GM10248 (cell line): ENCODE results near the gene ARPP21.

Experiments
- CTCF ChIA-PET: fragments of 300-600 bp; sonication (Branson Sonifier 250); formaldehyde crosslinking; extraction: SDS; loops from one replicate; lab custom pipeline; 2021; ENCODE audit warnings: antibody characterized with exemption; lab: Yijun Ruan, JAX
- POLR2A ChIA-PET: fragments of 350-650 bp; sonication (Branson Sonifier 250); formaldehyde crosslinking; extraction: SDS; loops from one replicate; lab custom pipeline; 2020; ENCODE audit warnings: antibody characterized with exemption; lab: Yijun Ruan, JAX
- DNase-seq: peaks from one replicate; pipeline ENCODE4 v3.0.0; 2012; ENCODE audit errors: extremely low spot score
- TF ChIP-seq, protein P1 (sequence below): IDR thresholded peaks from 2 replicates; pipeline ENCODE4 v1.5.1; 2012; ENCODE audit warnings: mild to moderate bottlenecking, low read depth; ENCODE audit errors: extremely low read depth, missing control alignments, control extremely low read depth

The ARPP21 gene

GRCh38 chr3:35744419-35744818 lies 105.1 kb downstream of the ARPP21 start:
- CTCF ChIA-PET = no interaction called here

DNA sequence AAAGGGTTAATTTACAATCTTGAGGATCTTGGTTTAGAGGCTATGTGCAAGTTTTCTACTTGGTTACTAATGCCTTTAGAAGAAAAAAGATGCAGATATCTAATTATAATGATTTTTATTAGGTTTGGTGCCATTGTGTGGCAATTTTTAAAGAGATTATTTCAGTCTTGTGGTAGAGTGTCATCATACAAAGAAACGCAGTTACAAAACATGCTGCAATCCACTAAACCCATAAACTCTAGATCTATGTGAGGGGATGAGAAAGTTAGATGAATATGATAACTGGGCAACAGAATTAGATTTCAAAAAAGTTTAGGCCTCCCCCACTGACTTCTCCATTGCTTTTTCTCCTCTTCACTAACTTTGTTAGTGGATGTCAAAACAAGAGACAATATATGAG lies 106.0 kb downstream of the ARPP21 start:
- POLR2A ChIA-PET = no interaction called here
- CTCF ChIA-PET = no interaction called here
- TF ChIP-seq, protein P1, sequence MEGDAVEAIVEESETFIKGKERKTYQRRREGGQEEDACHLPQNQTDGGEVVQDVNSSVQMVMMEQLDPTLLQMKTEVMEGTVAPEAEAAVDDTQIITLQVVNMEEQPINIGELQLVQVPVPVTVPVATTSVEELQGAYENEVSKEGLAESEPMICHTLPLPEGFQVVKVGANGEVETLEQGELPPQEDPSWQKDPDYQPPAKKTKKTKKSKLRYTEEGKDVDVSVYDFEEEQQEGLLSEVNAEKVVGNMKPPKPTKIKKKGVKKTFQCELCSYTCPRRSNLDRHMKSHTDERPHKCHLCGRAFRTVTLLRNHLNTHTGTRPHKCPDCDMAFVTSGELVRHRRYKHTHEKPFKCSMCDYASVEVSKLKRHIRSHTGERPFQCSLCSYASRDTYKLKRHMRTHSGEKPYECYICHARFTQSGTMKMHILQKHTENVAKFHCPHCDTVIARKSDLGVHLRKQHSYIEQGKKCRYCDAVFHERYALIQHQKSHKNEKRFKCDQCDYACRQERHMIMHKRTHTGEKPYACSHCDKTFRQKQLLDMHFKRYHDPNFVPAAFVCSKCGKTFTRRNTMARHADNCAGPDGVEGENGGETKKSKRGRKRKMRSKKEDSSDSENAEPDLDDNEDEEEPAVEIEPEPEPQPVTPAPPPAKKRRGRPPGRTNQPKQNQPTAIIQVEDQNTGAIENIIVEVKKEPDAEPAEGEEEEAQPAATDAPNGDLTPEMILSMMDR = no peak
- no peak for DNase-seq

More at GRCh38 chr3:35744419-35744818, 105.1 kb downstream of the ARPP21 start:
- TF ChIP-seq, protein P1 = no peak
- POLR2A ChIA-PET = no interaction called here
- no peak for DNase-seq

DNA sequence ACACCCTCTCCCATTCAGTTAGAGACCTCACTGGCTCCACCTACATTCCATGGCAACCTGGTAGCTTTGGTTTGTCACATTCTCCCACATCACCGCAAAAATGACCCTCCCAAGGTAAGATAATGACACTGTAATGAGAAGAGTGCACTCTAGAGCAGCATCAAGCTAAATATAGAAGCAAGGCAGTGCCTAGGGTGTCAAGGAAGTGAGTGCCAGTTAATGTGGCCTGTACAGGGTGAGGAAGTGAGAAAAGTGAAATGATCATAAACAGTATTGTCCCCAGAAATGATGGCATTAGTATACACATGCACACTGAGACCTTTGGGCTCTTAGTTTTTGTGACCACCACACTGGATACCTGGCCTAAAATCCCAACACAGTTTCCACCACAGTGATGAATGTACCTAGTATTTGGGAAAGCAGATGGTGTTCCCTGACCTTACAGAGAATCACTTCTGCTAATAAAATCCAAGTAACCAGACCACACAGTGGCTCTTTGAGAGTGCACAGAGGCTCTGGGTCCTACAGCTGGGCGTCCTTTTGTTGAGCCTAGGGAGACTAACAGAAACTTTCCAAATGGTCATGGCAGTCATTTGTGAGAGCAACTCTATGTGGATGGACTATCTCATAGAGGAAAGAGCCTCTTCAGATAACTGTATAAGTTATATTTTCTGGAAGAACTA lies 106.6 kb downstream of the ARPP21 start:
- DNase-seq = no peak
- ChIA-PET POLR2A (no interaction called here), CTCF (no interaction called here)
- TF ChIP-seq, protein P1 = no peak

DNA sequence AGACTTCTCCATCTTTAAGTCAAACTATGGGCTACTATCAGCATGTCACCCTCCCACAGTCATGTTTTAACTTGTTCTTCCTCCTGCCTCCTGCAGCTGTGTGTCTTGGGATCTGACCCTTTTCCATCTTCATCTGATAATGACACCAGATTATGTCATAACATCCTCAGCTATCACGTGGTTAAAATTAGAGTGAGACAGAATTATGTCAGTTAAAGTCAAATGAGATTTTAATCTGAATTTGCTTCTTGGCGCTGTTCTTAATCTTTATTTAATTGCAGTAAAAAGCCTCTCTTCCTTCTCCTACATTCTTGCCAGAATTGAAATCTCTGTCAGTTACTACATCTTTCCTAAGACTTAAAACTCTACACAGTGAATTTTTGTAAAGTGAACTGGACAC lies 107.2 kb downstream of the ARPP21 start:
- POLR2A ChIA-PET = no interaction called here
- no peak for DNase-seq
- CTCF ChIA-PET = no interaction called here
- TF ChIP-seq, protein P1 = no peak

DNA sequence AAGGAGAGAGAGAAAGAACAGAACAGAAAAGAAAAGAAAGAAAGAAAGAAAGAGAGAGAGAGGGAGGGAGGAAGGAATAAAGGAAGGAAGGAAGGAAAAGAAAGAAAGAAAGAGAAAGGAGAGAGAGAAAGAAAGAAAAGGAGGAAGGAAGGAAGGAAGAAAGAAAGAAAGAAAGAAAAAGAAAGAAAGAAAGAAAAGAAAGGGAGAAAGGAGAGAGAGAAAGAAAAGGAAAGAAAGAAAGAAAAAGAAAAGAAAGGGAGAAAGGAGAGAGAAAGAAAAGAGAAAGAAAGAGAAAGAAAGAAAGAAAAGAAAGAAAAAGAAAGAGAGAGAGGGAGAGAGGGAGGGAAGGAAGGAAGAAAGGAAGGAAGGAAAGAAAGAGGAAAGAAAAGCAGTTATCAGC lies 108.8 kb downstream of the ARPP21 start:
- DNase-seq = no peak
- TF ChIP-seq, protein P1 = no peak
- POLR2A ChIA-PET = no interaction called here
- CTCF ChIA-PET = no interaction called here

DNA sequence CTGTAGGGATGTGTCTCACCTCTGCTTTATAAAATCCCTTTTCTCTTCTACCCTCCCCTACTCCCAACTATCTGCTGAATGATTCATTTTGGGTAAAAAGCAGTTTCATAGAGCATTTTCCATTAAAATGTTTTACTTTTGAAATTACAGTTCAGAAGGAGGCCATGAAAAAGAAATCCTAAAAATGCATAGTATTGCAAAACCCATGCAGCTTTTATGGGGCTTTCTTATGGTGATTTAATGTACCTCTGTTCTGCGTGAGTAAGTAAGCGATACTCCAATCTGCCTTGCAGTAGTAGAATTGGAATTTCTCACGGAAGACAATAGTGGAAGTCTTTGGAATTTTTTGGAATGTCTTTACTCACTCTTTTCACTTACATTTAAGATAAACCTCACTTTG lies 111.9 kb downstream of the ARPP21 start:
- TF ChIP-seq, protein P1 = no peak
- DNase-seq = no peak
- CTCF ChIA-PET = interaction anchor here (1.6 to 2.5 kb wide), 2 partner anchors 12 to 16 kb away, joined by 3 to 6 read pairs; no protein-coding TSS in a partner anchor
- POLR2A ChIA-PET = no interaction called here
